ES-I3 (cell line): ENCODE measurements around the gene NBPF8.
A peak's percentile ranks its signal among the peaks of the same experiment; 100 is the strongest.
"Not testable (repeated sequence)": the region's sequence is repeated elsewhere in the genome, so short reads cannot be mapped to it uniquely, and the experiment has no call there.

Experiments
- H3K36me3 ChIP-seq: 2 replicates; pipeline ENCODE4 v1.6.1; 2013; ENCODE audit warnings: mild to moderate bottlenecking, low read length, control low read depth, moderate library complexity; ENCODE audit not compliant: insufficient read depth
- H3K4me1 ChIP-seq: 2 replicates; pipeline ENCODE4 v1.6.1; 2013; ENCODE audit warnings: mild to moderate bottlenecking, control low read depth, low read length; ENCODE audit not compliant: insufficient read depth
- H3K9ac ChIP-seq: 2 replicates; pipeline ENCODE4 v1.6.1; 2013; ENCODE audit warnings: low read depth, mild to moderate bottlenecking, low read length, moderate library complexity
- H3K9me3 ChIP-seq: 2 replicates; pipeline ENCODE4 v1.6.1; 2013; ENCODE audit warnings: mild to moderate bottlenecking, low read length, moderate library complexity; ENCODE audit not compliant: control insufficient read depth, insufficient read depth

NBPF8 gene, protein sequence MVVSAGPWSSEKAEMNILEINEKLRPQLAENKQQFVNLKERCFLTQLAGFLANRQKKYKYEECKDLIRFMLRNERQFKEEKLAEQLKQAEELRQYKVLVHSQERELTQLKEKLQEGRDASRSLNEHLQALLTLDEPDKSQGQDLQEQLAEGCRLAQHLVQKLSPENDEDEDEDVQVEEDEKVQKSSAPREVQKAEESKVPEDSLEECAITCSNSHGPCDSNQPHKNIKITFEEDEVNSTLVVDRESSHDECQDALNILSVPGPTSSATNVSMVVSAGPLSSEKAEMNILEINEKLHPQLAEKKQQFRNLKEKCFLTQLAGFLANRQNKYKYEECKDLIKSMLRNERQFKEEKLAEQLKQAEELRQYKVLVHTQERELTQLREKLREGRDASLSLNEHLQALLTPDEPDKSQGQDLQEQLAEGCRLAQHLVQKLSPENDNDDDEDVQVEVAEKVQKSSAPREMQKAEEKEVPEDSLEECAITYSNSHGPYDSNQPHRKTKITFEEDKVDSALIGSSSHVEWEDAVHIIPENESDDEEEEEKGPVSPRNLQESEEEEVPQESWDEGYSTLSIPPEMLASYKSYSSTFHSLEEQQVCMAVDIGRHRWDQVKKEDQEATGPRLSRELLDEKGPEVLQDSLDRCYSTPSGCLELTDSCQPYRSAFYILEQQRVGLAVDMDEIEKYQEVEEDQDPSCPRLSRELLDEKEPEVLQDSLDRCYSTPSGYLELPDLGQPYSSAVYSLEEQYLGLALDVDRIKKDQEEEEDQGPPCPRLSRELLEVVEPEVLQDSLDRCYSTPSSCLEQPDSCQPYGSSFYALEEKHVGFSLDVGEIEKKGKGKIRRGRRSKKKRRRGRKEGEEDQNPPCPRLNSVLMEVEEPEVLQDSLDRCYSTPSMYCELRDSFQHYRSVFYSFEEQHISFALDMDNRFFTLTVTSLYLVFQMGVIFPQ

GRCh38 chr1:120414911-120415480 lies at the start of gene NBPF8:
TSS of gene NBPF8 (plus strand) at chr1:120415035. CDS start at chr1:120436523, 21,488 bp downstream.
- not testable (repeated sequence) for H3K36me3 ChIP-seq, H3K4me1 ChIP-seq, H3K9me3 ChIP-seq
- peak within 1 kb of the TSS; percentile 53; the same call in 1 of the 2 replicates for H3K9ac ChIP-seq

DNA sequence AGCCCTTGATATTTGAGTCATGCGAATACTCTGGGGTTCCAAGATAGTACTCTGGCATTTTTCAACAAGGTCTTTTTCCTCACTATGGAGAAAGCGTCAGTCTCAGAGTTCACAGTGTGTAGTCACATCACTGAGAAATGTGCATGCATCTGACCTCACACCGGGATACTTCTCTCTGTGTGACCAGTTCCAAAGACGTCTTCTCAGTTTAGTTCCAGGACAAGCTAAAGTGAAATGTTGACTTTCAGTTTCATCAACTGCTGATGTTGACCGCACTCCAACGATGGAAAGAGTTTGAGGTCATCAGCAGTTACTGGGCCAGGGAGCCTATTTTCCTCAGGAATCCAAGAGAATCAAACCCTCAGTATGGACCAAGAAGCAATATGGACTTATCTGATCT lies 47.1 kb upstream of the NBPF8 start:
- H3K9ac ChIP-seq, H3K36me3 ChIP-seq, H3K9me3 ChIP-seq, H3K4me1 ChIP-seq: not testable (repeated sequence)

DNA sequence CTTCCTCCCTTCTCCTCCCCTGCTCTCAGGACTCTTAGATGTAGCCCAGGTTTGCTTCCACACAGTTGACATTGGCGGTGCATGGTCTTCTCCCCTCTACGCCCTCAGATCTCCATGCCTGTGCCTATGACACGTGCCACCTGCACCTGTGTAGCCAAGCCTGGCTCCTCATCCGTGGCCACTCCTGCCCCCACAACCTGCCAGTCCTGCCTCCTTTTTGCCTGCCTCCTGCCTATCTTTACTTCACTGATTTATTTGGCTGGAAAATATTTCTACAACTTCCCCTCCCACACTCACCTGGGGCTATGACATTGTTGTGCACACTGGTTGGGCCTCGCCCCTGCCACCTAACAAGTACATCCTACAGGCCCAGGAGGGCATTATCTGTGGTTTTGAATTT lies 28.2 kb upstream of the NBPF8 start:
- not testable (repeated sequence) for H3K9ac ChIP-seq, H3K9me3 ChIP-seq, H3K4me1 ChIP-seq, H3K36me3 ChIP-seq

DNA sequence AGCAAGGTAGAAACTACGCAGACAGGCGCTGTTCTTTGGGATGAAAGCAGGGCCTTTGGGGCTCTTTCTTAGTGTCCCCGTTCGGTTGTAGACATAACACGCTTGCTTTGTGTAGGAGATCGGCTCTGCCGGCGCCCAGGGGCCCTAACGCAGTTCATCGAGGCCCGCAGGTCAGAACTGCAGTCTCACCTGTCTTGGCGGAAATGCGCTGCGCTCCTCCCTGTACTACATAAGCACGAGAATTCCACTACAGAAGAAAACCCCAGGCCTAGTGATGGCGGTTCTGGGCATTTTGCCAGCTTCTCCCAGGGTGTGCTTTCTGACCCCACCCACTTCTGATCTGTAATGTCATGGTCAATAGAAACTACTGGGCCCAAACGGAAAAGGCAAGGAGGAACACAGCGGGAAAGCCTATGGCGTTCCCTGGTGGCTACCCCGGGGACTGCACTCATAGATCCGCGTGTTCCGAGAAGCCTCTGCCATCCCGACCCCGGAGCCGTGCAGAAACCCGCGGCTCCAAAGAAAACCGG lies 26.2 kb upstream of the NBPF8 start:
- not testable (repeated sequence) for H3K36me3 ChIP-seq, H3K9ac ChIP-seq, H3K9me3 ChIP-seq, H3K4me1 ChIP-seq

DNA sequence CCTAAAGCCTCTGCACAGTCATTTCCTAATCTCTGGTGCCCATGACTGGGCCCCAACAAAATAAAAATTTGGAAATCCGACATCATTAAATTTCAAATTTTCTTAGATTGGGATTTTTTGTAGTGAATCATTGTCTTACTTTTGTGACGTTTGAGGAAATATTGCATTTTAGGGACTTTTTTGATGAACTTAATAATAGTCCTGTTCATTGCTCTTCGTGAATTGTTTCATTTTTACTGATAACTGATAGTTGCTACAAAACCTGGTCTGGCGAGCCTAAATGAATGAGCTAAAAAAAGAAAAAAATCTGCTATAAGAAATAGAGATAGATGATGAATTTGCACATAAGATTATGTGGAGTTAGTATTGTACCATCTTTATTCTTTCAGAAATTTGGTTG lies 23.5 kb upstream of the NBPF8 start:
- not testable (repeated sequence) for H3K9me3 ChIP-seq, H3K4me1 ChIP-seq, H3K36me3 ChIP-seq, H3K9ac ChIP-seq

GRCh38 chr1:120393316-120394232 lies 21.3 kb upstream of the NBPF8 start:
- not testable (repeated sequence) for H3K9me3 ChIP-seq, H3K36me3 ChIP-seq, H3K4me1 ChIP-seq, H3K9ac ChIP-seq

DNA sequence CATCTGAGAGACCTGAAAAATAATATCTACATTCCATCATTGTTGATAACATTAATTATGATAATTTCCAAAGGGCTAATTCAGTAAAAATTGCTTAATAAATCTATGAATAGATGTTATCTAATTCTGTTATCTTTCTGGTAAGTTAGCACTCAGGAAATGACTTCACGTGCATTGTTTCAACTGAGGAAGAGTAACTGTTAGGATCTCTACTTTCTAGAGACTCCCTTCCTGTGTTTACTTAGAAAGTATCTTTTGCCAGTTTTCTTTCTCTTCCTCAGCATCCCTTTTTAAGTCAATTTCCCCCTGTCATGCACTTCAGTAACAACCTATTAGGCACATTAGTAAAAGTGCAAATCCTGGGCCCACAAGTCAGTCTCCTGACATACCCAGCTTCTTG lies 9.5 kb upstream of the NBPF8 start:
- not testable (repeated sequence) for H3K9me3 ChIP-seq, H3K9ac ChIP-seq, H3K36me3 ChIP-seq, H3K4me1 ChIP-seq

GRCh38 chr1:120414451-120414850 lies 384 bp upstream of the NBPF8 start:
- H3K36me3 ChIP-seq, H3K9me3 ChIP-seq, H3K4me1 ChIP-seq: not testable (repeated sequence)
- peak overlapping the region; percentile 47; the same call in 1 of the 2 replicates for H3K9ac ChIP-seq

DNA sequence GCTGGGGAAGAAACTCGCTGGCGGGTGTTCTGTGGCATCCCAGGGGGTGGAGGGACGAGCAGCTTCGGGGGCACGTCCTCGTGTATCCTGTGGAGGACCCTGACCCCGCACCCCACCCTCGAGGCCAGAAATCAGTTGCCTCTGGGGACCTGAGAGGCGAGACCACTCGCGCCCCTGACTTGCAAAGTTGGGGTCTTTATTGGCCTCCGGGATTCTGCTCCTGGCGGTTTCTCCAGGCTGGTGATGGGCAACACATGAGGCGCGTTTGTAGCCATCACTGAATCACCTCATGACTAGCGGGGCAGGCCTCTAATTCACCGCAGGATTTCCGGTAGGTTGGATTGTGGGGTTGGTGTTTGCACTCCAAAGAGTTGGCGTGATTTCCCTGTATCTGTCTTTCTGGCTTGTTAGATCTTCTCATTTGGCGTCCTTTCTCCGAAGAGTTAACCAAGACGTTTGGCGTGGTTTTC lies 692 bp downstream of the NBPF8 start:
- H3K36me3 ChIP-seq, H3K4me1 ChIP-seq, H3K9me3 ChIP-seq: not testable (repeated sequence)
- H3K9ac ChIP-seq = peak overlapping the region; percentile 53; the same call in 1 of the 2 replicates

DNA sequence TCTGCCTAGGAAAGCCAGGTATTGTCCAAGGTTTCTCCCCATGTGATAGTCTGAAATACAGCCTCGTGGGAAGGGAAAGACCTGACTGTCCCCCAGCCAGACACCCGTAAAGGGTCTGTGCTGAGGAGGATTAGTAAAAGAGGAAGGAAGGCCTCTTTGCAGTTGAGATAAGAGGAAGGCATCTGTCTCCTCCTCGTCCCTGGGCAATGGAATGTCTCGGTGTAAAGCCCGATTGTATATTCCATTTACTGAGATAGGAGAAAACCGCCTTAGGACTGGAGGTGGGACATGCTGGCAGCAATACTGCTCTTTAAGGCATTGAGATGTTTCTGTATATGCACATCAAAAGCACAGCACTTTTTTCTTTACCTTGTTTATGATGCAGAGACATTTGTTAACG lies 10.2 kb downstream of the NBPF8 start:
- not testable (repeated sequence) for H3K4me1 ChIP-seq, H3K36me3 ChIP-seq, H3K9ac ChIP-seq, H3K9me3 ChIP-seq

DNA sequence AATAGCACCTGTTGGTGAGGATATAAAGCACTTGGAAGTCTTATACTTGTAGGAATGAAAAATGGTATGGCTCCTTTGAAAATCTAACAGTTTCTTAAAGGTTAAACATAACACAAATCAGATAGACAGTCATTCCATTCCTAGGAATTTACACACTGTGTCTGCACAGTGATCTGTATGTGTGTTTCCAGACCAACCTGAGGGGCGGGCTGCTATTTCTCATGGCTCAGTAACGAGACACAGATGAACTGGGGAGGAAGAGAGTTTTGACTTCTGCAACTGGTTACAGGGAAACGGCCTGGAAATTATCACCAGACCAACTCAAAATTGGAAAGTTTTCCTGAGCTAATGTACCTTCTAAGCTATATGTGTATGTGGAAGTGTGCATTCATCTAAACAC lies 16.8 kb downstream of the NBPF8 start:
- H3K4me1 ChIP-seq, H3K9ac ChIP-seq, H3K9me3 ChIP-seq, H3K36me3 ChIP-seq: not testable (repeated sequence)

- not testable (repeated sequence) for H3K36me3 ChIP-seq
These were observed 19.0 kb downstream of the NBPF8 start for GRCh38 chr1:120433831-120434230.

GRCh38 chr1:120449124-120449523 lies 34.3 kb downstream of the NBPF8 start:
- H3K36me3 ChIP-seq, H3K4me1 ChIP-seq, H3K9me3 ChIP-seq, H3K9ac ChIP-seq: not testable (repeated sequence)

More at GRCh38 chr1:120433831-120434230, 19.0 kb downstream of the NBPF8 start:
- not testable (repeated sequence) for H3K9me3 ChIP-seq, H3K9ac ChIP-seq, H3K4me1 ChIP-seq
